ENCODE measurements around the gene NYAP1.

The NYAP1 gene

DNA sequence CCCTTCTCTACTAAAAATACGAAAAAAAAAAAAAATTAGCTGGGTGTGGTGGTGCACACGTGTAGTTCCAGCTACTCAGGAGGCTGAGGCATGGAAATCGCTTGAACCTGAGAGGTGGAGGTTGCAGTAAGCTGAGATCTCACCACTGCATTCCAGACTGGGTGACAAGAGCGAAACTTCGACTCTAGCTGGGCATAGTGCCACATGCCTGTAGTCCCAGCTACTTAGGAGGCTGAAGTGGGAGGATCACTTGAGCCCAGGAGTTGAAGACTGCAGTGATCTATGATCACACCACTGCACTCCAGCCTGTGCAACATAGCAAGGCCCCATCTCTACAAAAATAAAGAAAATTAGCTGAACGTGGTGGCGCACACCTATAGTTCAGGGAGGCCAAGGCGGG is 18.4 kb upstream of the NYAP1 start:
- Histone ChIP-seq H3K9me3 (no peaks in the 10 kb centered on the region), H3K36me3 (no peaks in the 10 kb centered on the region; the same call in 1 of the 2 replicates), H3K27me3 (no peaks in the 10 kb centered on the region), H3K4me3 (ENCODE audit: low read depth, low read length) (no peak overlapping the region), H3K4me1 (peaks cover 3% of the 10 kb centered on the region)
- TF ChIP-seq, protein P1, sequence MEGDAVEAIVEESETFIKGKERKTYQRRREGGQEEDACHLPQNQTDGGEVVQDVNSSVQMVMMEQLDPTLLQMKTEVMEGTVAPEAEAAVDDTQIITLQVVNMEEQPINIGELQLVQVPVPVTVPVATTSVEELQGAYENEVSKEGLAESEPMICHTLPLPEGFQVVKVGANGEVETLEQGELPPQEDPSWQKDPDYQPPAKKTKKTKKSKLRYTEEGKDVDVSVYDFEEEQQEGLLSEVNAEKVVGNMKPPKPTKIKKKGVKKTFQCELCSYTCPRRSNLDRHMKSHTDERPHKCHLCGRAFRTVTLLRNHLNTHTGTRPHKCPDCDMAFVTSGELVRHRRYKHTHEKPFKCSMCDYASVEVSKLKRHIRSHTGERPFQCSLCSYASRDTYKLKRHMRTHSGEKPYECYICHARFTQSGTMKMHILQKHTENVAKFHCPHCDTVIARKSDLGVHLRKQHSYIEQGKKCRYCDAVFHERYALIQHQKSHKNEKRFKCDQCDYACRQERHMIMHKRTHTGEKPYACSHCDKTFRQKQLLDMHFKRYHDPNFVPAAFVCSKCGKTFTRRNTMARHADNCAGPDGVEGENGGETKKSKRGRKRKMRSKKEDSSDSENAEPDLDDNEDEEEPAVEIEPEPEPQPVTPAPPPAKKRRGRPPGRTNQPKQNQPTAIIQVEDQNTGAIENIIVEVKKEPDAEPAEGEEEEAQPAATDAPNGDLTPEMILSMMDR (IDR thresholded peaks at IDR 0.05; ENCODE audit: low read depth, low read length), result no peak
- no peak for DNase-seq

DNA sequence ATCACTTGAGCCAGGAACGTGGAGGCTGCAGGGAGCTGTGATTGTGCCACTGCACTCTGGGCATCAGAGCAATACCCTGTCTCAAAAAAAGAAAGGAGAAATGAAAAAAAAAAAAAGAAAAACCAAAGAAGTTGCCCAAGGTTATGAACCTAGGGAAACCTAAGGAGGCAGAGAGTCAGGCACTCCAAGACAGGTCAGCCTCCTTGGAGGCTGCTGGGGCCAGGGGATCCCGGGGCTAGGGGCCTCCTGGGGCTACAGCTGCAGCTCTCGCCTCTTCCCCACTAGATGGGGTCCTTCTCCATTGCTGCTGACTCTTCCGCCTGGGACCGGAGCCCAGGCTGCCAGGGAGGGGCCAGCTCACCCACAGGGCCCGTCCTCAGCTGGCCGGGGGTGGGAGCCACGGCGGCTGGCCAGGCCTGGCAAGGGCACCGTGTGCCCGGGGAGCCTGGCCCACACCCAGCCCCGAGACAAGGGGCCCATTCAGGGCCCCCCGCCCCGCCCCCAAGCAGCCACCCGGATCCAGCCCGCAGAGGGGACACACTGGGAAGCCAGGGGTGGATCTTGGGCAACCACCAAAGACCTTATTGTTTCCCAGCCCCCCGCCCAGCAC is 17.9 kb upstream of the NYAP1 start:
- no peaks in the 10 kb centered on the region; the same call in 1 of the 2 replicates for H3K36me3 ChIP-seq
- H3K4me1 ChIP-seq, result peaks cover 3% of the 10 kb centered on the region
- DNase-seq, result peak; percentile 79
- H3K27me3 ChIP-seq, result no peaks in the 10 kb centered on the region
- TF ChIP-seq, protein P1 (IDR thresholded peaks at IDR 0.05; ENCODE audit: low read depth, low read length), result peak; percentile 78
- no peak overlapping the region for H3K4me3 ChIP-seq (ENCODE audit: low read depth, low read length)
- H3K9me3 ChIP-seq, result no peaks in the 10 kb centered on the region

DNA sequence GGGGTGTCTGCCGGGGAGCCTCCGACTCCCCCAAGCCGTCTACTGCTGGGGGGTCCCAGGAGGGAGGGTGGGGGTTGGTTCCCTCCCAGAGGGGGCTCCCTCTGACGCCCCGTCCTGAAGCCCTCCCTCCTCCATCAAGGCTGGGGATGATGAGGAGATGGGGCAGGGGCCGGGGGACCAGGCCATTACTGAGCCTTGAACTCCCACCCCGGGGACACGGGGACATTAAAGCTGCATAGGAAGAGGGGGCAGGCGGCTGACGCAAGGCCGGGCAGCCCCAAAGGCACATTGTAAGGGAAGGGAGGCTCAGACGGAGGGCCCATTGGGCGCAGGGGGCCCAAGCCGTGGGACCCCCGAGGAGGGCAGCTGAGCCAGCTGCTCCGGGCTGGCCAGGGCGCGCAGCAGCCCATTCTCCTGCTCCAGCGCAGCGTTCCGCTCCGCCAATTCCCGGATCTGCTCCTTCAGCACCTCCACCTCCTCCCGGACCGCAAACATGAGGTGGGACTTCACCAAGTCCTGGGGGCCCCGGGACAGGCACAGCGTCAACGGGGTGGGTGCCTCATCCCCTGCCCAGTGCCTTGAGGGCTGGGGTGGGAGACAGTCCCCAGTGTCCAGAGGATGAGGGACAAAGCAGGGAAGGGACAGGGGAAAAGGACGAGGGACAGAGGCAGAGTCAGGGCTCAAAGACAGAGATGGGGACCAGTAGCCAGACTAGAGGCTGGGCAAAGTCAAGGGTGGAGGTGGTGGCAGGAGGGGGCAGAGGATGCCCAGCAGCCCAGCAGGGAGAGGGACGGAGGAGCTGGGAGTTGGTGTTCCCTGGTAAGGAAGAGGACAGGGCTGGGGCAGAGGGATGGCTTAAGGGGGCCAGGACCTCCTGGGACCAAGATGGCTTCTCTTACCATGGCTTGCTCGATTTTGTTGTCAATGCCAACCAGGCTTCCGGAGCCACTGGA is 16.8 kb upstream of the NYAP1 start:
- Histone ChIP-seq H3K36me3 (peaks cover 6% of the 10 kb centered on the region; the same call in 1 of the 2 replicates), H3K27me3 (no peaks in the 10 kb centered on the region), H3K4me3 (ENCODE audit: low read depth, low read length) (no peak overlapping the region), H3K4me1 (peaks cover 3% of the 10 kb centered on the region), H3K9me3 (no peaks in the 10 kb centered on the region)
- DNase-seq, result no peak
- TF ChIP-seq, protein P1 (IDR thresholded peaks at IDR 0.05; ENCODE audit: low read depth, low read length), result no peak

DNA sequence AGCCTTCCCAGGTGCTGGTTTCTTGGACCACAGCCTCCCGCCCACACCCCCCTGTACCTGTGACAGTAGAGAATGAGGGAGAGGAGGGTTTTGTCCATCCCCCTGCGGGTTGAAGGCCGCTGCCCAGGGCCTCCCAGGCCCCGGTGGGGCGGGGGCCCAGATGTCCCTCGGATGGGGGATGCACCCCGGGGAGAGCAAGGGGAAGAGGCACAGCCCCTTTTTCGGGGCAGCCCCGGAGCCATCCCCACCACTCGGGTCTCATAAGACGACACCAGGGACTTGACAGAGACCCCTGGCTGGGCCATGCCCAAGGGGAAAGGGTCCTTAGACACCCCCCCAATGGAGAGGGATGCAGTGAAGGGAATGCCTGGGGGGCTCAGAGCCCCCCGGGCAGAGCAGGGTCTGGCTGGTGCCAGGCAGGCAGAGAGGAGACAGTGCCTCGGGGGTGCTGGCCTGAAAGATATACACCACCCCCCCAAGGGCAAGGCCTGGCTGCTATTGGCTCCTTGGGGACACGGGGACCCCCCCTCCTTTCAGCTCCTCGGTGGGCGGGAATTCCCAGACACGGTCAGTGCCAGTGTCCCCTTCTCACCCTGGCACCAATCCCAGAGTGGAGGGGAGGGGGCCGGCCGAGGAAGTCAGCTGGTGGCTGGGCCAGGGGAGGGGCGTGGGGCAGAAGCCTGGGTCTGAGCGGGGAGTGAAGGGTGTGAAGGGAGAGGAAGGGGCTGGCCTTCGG is 15.9 kb upstream of the NYAP1 start:
- H3K4me1 ChIP-seq, result peaks cover 4% of the 10 kb centered on the region
- TF ChIP-seq, protein P1 (IDR thresholded peaks at IDR 0.05; ENCODE audit: low read depth, low read length), result no peak
- no peak overlapping the region for H3K4me3 ChIP-seq (ENCODE audit: low read depth, low read length)
- no peaks in the 10 kb centered on the region for H3K9me3 ChIP-seq
- peaks cover 6% of the 10 kb centered on the region; the same call in 1 of the 2 replicates for H3K36me3 ChIP-seq
- H3K27me3 ChIP-seq, result no peaks in the 10 kb centered on the region
- DNase-seq, result no peak

DNA sequence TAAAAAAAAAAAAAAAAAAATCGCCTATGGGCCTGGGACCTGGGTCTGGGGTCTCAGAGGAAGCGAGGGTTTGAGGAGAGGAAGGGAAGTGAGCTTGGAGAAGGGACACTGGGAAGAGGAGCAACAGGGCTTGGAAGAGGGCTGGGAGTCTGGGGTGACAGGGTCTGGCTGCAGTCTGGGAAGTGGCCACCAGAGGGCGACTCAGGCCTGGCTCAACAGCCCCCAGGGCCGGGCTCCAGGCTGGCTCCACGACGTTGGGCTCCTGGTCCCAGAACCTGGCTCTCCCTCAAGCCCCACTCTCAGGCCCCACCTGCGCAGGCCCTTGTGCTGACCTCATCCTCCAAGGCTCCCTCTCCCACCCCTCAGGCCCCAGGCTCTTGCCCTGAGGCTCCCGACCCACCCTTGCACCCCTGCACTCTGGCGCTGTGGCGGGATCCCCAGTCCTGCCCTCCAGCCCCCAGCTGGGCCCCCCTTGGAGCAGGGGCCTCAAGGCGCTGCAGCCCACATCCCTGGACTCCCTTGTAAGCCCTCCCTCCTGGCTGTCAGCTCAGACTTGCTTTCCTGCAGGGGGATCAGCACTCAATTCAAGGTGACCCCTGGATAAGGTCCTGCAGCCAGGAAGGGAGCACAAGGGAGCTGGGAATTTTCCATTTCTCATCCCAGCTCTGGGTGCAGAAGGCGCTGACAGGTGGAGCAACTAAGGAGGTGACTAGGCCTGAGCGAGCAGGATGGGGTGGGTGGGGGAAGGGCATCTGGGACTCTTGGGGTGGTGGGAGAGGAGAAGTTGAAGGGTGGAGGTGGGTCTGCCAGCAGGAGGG is 14.3 kb upstream of the NYAP1 start:
- Histone ChIP-seq H3K36me3 (peaks cover 11% of the 10 kb centered on the region), H3K9me3 (no peaks in the 10 kb centered on the region), H3K4me1 (peaks cover 8% of the 10 kb centered on the region), H3K27me3 (no peaks in the 10 kb centered on the region), H3K4me3 (ENCODE audit: low read depth, low read length) (no peak overlapping the region)
- DNase-seq, result peak; percentile 92
- TF ChIP-seq, protein P1 (IDR thresholded peaks at IDR 0.05; ENCODE audit: low read depth, low read length), result peak; percentile 95
